ENCODE results near the gene CTNNA3. TPM values are rescaled to one million over a fixed set of nuclear protein-coding genes. Genes with fewer than 3 reads are reported as not detected.

The CTNNA3 gene
- total and polyA plus RNA-seq, 4 donors: under 0.01 to 39.8 (median 0.09) TPM

DNA sequence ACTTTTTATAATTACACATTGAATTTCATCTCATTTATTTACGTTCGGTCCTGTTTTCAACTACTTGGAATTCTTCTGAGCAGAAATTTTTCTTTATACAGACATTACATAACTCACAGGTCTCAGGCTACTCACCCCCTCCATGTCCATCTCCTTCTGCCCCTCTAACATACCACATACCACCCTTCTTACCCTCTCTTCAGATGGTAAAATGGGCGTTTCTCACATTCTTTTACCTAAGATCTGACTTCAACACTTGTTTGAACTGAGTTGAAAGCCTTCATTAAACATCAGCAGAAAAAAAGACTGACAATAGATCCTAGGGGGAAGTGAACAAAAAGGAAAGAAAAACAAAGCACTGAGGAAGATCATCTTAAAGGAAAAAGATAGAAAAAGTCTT is 309.7 kb downstream of the CTNNA3 start:
- no peaks in the 10 kb centered on the region for H3K27me3 ChIP-seq (ENCODE audit: control insufficient read depth in 3 of 3, insufficient read depth in 3 of 3, low read length in 2 of 3)
- no peak for ATAC-seq (ENCODE audit: insufficient read depth, low FRiP score)
- DNase-seq: peak in 1 of 3 donors; percentile 11
- no peak overlapping the region for H3K27ac ChIP-seq (ENCODE audit: low read depth in 1 of 2, low read length in 1 of 2)
- H3K36me3 ChIP-seq (ENCODE audit: control insufficient read depth in 4 of 4, insufficient read depth in 4 of 4, low read length in 4 of 4): no peaks in the 10 kb centered on the region
- 64 to 81% methylated on average over 3 of the region's 3 CpGs for WGBS, 2 donors
- peaks cover 0 to 3% (median 0%) of the 10 kb centered on the region in 5 donors for H3K4me1 ChIP-seq (ENCODE audit: control insufficient read depth in 5 of 5, insufficient read depth in 5 of 5, low read length in 5 of 5)
- H3K9me3 ChIP-seq (ENCODE audit: control insufficient read depth in 4 of 4, insufficient read depth in 3 of 4, low read length in 3 of 4): no peaks in the 10 kb centered on the region
- H3K4me3 ChIP-seq: no peak overlapping the region
- no peak overlapping the region for H3K9ac ChIP-seq (ENCODE audit: insufficient read depth in 1 of 2, low read length in 2 of 2)
- TF ChIP-seq, protein P1, sequence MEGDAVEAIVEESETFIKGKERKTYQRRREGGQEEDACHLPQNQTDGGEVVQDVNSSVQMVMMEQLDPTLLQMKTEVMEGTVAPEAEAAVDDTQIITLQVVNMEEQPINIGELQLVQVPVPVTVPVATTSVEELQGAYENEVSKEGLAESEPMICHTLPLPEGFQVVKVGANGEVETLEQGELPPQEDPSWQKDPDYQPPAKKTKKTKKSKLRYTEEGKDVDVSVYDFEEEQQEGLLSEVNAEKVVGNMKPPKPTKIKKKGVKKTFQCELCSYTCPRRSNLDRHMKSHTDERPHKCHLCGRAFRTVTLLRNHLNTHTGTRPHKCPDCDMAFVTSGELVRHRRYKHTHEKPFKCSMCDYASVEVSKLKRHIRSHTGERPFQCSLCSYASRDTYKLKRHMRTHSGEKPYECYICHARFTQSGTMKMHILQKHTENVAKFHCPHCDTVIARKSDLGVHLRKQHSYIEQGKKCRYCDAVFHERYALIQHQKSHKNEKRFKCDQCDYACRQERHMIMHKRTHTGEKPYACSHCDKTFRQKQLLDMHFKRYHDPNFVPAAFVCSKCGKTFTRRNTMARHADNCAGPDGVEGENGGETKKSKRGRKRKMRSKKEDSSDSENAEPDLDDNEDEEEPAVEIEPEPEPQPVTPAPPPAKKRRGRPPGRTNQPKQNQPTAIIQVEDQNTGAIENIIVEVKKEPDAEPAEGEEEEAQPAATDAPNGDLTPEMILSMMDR (IDR thresholded peaks at IDR 0.05; ENCODE audit: control extremely low read depth, extremely low read depth): no peak

DNA sequence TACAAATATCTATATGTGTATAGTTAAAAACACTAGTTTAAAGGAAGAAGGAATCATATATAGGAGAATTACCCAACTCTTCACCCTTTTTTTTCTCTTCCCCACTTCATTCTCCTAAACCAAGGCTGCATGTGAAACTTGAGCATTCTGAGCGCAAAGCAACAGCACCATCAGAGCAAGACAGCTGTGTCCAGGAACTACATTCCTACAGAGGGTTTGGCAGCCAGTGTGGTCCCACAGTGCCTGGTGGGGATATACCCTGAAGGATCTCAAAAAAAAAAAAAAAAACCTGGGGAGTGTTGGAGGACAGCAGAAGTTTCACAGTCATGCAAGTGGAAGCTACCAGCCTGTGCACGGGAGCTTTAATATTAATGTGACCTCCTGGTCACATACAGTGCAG is 310.4 kb downstream of the CTNNA3 start:
- ATAC-seq (ENCODE audit: insufficient read depth, low FRiP score): no peak
- DNase-seq: no peak
- no peaks in the 10 kb centered on the region for H3K27me3 ChIP-seq (ENCODE audit: control insufficient read depth in 3 of 3, insufficient read depth in 3 of 3, low read length in 2 of 3)
- 88 to 89% methylated on average over 2 of the region's 2 CpGs for WGBS, 2 donors
- H3K9me3 ChIP-seq (ENCODE audit: control insufficient read depth in 4 of 4, insufficient read depth in 3 of 4, low read length in 3 of 4): no peaks in the 10 kb centered on the region
- H3K4me1 ChIP-seq (ENCODE audit: control insufficient read depth in 5 of 5, insufficient read depth in 5 of 5, low read length in 5 of 5): peaks cover 0 to 3% (median 0%) of the 10 kb centered on the region in 5 donors
- H3K36me3 ChIP-seq (ENCODE audit: control insufficient read depth in 4 of 4, insufficient read depth in 4 of 4, low read length in 4 of 4): no peaks in the 10 kb centered on the region
- no peak overlapping the region for H3K4me3 ChIP-seq
- no peak overlapping the region for H3K9ac ChIP-seq (ENCODE audit: insufficient read depth in 1 of 2, low read length in 2 of 2)
- TF ChIP-seq, protein P1 (IDR thresholded peaks at IDR 0.05; ENCODE audit: control extremely low read depth, extremely low read depth): no peak
- H3K27ac ChIP-seq (ENCODE audit: low read depth in 1 of 2, low read length in 1 of 2): no peak overlapping the region

DNA sequence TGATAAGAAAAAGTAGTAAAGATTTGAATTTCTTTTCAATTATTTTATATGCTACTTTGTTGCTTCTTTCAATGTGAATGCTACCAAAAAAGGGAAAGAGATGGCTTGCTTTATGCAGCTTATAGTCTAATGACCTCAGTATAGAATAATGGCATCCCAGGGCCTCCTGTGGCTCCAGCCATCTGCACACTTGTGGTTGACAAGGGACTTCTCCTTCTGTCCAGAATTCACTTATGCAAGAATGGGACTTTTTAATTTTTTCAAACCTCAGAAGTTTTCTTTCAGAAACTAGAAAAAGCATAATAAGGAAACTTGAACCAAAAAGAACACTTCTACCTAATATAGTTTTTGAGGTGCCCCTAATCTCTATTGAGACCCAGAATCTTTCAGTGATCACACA is 310.9 kb downstream of the CTNNA3 start:
- Histone ChIP-seq H3K9me3 (ENCODE audit: control insufficient read depth in 4 of 4, insufficient read depth in 3 of 4, low read length in 3 of 4) (no peaks in the 10 kb centered on the region), H3K4me3 (no peak overlapping the region), H3K9ac (ENCODE audit: insufficient read depth in 1 of 2, low read length in 2 of 2) (no peak overlapping the region), H3K27ac (ENCODE audit: low read depth in 1 of 2, low read length in 1 of 2) (no peak overlapping the region), H3K27me3 (ENCODE audit: control insufficient read depth in 3 of 3, insufficient read depth in 3 of 3, low read length in 2 of 3) (no peaks in the 10 kb centered on the region), H3K36me3 (ENCODE audit: control insufficient read depth in 4 of 4, insufficient read depth in 4 of 4, low read length in 4 of 4) (no peaks in the 10 kb centered on the region), H3K4me1 (ENCODE audit: control insufficient read depth in 5 of 5, insufficient read depth in 5 of 5, low read length in 5 of 5) (peaks cover 0 to 3% (median 0%) of the 10 kb centered on the region in 5 donors)
- ATAC-seq (ENCODE audit: insufficient read depth, low FRiP score) (no peak), DNase-seq (no peak)
- TF ChIP-seq, protein P1 (IDR thresholded peaks at IDR 0.05; ENCODE audit: control extremely low read depth, extremely low read depth): no peak
